Neural cell (in vitro differentiated cells): ENCODE measurements around the gene RYR3. TPM values are rescaled to one million over a fixed set of nuclear protein-coding genes. Genes with fewer than 3 reads are reported as not detected.

Experiments
- H2AFZ ChIP-seq: fragments of 200-600, 300-800 bp; sonication (generic), shearing (Covaris generic); 2 replicates; pipeline ENCODE4 v1.6.0; 2014; ENCODE audit warnings: low read depth, mild to moderate bottlenecking, antibody characterized with exemption, low read length, moderate library complexity
- H3F3A ChIP-seq: fragments of 200-600 bp; shearing (Covaris generic); 2 replicates; pipeline ENCODE4 v1.6.1; 2016; ENCODE audit warnings: mild to moderate bottlenecking, moderate library complexity, mixed read lengths, antibody characterized with exemption, low read length; ENCODE audit not compliant: insufficient read depth, poor library complexity, severe bottlenecking
- H3K27ac ChIP-seq: fragments of 200-600, 300-800 bp; sonication (generic), shearing (Covaris generic); 2 replicates; pipeline ENCODE4 v1.5.1; 2014; ENCODE audit warnings: mild to moderate bottlenecking, low read length, moderate library complexity
- H3K27me3 ChIP-seq: fragments of 300-800, 200-600 bp; sonication (generic), shearing (Covaris generic); 2 replicates; pipeline ENCODE4 v1.6.0; 2014; ENCODE audit warnings: mild to moderate bottlenecking, low read depth, low read length, moderate library complexity; ENCODE audit not compliant: insufficient read depth
- H3K36me3 ChIP-seq: fragments of 300-800, 200-600 bp; sonication (generic), shearing (Covaris generic); 2 replicates; pipeline ENCODE4 v1.5.1; 2014; ENCODE audit warnings: mild to moderate bottlenecking, antibody characterized with exemption, low read length, moderate library complexity; ENCODE audit not compliant: insufficient read depth
- H3K4me2 ChIP-seq: fragments of 300-800, 200-600 bp; sonication (generic), shearing (Covaris generic); 2 replicates; pipeline ENCODE4 v1.6.0; 2014; ENCODE audit warnings: mild to moderate bottlenecking, low read length
- H3K4me3 ChIP-seq: fragments of 300-800, 200-600 bp; sonication (generic), shearing (Covaris generic); 2 replicates; pipeline ENCODE4 v1.5.1; 2014; ENCODE audit warnings: mild to moderate bottlenecking, low read length, moderate library complexity
- H3K79me2 ChIP-seq: fragments of 200-600 bp; shearing (Covaris generic); replicated peaks from 2 replicates; pipeline ENCODE4 v1.6.0; 2014; ENCODE audit warnings: mild to moderate bottlenecking, low read length, moderate library complexity; ENCODE audit not compliant: insufficient read depth
- H3K9ac ChIP-seq: fragments of 300-800, 200-600 bp; sonication (generic), shearing (Covaris generic); 2 replicates; pipeline ENCODE4 v1.6.1; 2016; ENCODE audit warnings: mild to moderate bottlenecking, low read length, mixed read lengths
- H3K9me2 ChIP-seq: fragments of 200-600 bp; shearing (Covaris generic); 2 replicates; pipeline ENCODE4 v1.6.1; 2016; ENCODE audit warnings: mild to moderate bottlenecking, low read length, mixed read lengths; ENCODE audit not compliant: insufficient read depth
- H3K9me3 ChIP-seq: fragments of 200-600, 300-800 bp; sonication (generic), shearing (Covaris generic); 2 replicates; pipeline ENCODE4 v1.6.1; 2016; ENCODE audit warnings: mild to moderate bottlenecking, mixed run types, low read length, moderate library complexity, mixed read lengths
- H4K20me1 ChIP-seq: fragments of 200-600 bp; shearing (Covaris generic); 2 replicates; pipeline ENCODE4 v1.6.1; 2016; ENCODE audit warnings: mild to moderate bottlenecking, mixed run types; ENCODE audit not compliant: insufficient read depth
- CTCF ChIP-seq: fragments of 450-650 bp; IDR thresholded peaks from 2 replicates; pipeline ENCODE4 v1.5.1; 2014; ENCODE audit warnings: antibody characterized with exemption, mild to moderate bottlenecking, moderate library complexity; ENCODE audit not compliant: poor library complexity, severe bottlenecking
- EP300 ChIP-seq: fragments of 450-650 bp; conservative IDR thresholded peaks from 2 replicates; pipeline ENCODE4 v1.6.1; 2014; ENCODE audit warnings: antibody characterized with exemption, mild to moderate bottlenecking, moderate library complexity; ENCODE audit not compliant: poor library complexity, severe bottlenecking
- EZH2 ChIP-seq: fragments of 200-600, 300-800 bp; shearing (Covaris generic), sonication (generic); IDR thresholded peaks from 2 replicates; pipeline ENCODE4 v1.6.1; 2014; ENCODE audit warnings: antibody characterized with exemption, low read length, borderline replicate concordance, mild to moderate bottlenecking; ENCODE audit not compliant: insufficient read depth, poor library complexity, severe bottlenecking
- MXI1 ChIP-seq: fragments of 450-650 bp; conservative IDR thresholded peaks from 2 replicates; pipeline ENCODE4 v1.6.1; 2014; ENCODE audit warnings: antibody characterized with exemption, mild to moderate bottlenecking; ENCODE audit not compliant: poor library complexity, severe bottlenecking
- POLR2AphosphoS5 ChIP-seq: IDR thresholded peaks from 2 replicates; pipeline ENCODE4 v1.6.1; 2012
- RAD21 ChIP-seq: fragments of 450-650 bp; conservative IDR thresholded peaks from 2 replicates; pipeline ENCODE4 v1.6.1; 2014; ENCODE audit warnings: antibody characterized with exemption, mild to moderate bottlenecking, moderate library complexity
- REST ChIP-seq: IDR thresholded peaks from 2 replicates; pipeline ENCODE4 v1.6.1; 2012; ENCODE audit warnings: borderline replicate concordance
- SMC3 ChIP-seq: fragments of 450-650 bp; conservative IDR thresholded peaks from 2 replicates; pipeline ENCODE4 v1.6.1; 2014; ENCODE audit warnings: antibody characterized with exemption, mild to moderate bottlenecking, moderate library complexity; ENCODE audit not compliant: poor library complexity
- TAF1 ChIP-seq: IDR thresholded peaks from 2 replicates; pipeline ENCODE4 v1.6.1; 2012; ENCODE audit warnings: low read depth
- polyA plus RNA-seq: library from polyadenylated mRNA; depleted of rRNA; stranded (reverse); fragments of >200 nt; gene quantifications from 2 replicates; pipeline ENCODE4 v1.2.3, GENCODE V29; 2014

Gene RYR3
- polyA plus RNA-seq, 1 donor from 2014 or later: 12.6 TPM

- H3K36me3 ChIP-seq: no peaks in the 10 kb centered on the region
- no peak overlapping the region for H3K4me3 ChIP-seq
- TF ChIP-seq POLR2AphosphoS5: no peak
- no peak for TF ChIP-seq MXI1
- no peak for TF ChIP-seq REST
- no peak for TF ChIP-seq EP300
- no peak for TF ChIP-seq EZH2
- no peak for TF ChIP-seq CTCF
- no peak for TF ChIP-seq SMC3
- TF ChIP-seq RAD21: no peak
- no peaks in the 10 kb centered on the region for H3F3A ChIP-seq
- no peak overlapping the region for H3K27ac ChIP-seq
- H3K9me3 ChIP-seq: no peaks in the 10 kb centered on the region
- no peak overlapping the region for H3K9ac ChIP-seq
- peaks cover 19% of the 10 kb centered on the region for H3K27me3 ChIP-seq
- H3K9me2 ChIP-seq: no peaks in the 10 kb centered on the region
- no peak overlapping the region for H2AFZ ChIP-seq
- H3K79me2 ChIP-seq: no peaks in the 10 kb centered on the region
- no peaks in the 10 kb centered on the region for H4K20me1 ChIP-seq
- H3K4me2 ChIP-seq: no peak overlapping the region
These were observed 4.3 kb downstream of the RYR3 start for GRCh38 chr15:33315044-33315443.

- Histone ChIP-seq H3K27ac (no peak overlapping the region), H3K36me3 (no peaks in the 10 kb centered on the region), H3K27me3 (peaks cover 2% of the 10 kb centered on the region), H3K9me2 (no peaks in the 10 kb centered on the region), H3K4me2 (no peak overlapping the region), H3K9me3 (no peaks in the 10 kb centered on the region), H3K4me3 (no peak overlapping the region), H3F3A (no peaks in the 10 kb centered on the region), H4K20me1 (no peaks in the 10 kb centered on the region), H3K9ac (no peak overlapping the region), H3K79me2 (no peaks in the 10 kb centered on the region), H2AFZ (no peak overlapping the region)
- TF ChIP-seq SMC3 (no peak), TAF1 (no peak), MXI1 (no peak), EP300 (no peak), EZH2 (no peak), RAD21 (no peak), POLR2AphosphoS5 (no peak), CTCF (no peak), REST (no peak)
These were observed 7.1 kb downstream of the RYR3 start for GRCh38 chr15:33317896-33318295.
